ENCODE results near the gene AMH.
A peak's percentile ranks its signal among the peaks of the same experiment; 100 is the strongest.

AMH gene

GRCh38 chr19:2236314-2237050, 12.6 kb upstream of the AMH start, which contains the start of the genes PLEKHJ1 and SF3A2:
Gene PLEKHJ1, minus strand, starts transcription at chr19:2236329. Its CDS starts 81 bp downstream, at chr19:2236248.
Gene SF3A2, plus strand, starts transcription at chr19:2236824. Its CDS starts 6,595 bp downstream, at chr19:2243419.
- DNase-seq, result peak; percentile 31 to 76

- no peak for DNase-seq
Measured at GRCh38 chr19:2237051-2237868, 11.9 kb upstream of the AMH start.

- no peak for DNase-seq
Measured at GRCh38 chr19:2237869-2238153, 11.3 kb upstream of the AMH start.

DNA sequence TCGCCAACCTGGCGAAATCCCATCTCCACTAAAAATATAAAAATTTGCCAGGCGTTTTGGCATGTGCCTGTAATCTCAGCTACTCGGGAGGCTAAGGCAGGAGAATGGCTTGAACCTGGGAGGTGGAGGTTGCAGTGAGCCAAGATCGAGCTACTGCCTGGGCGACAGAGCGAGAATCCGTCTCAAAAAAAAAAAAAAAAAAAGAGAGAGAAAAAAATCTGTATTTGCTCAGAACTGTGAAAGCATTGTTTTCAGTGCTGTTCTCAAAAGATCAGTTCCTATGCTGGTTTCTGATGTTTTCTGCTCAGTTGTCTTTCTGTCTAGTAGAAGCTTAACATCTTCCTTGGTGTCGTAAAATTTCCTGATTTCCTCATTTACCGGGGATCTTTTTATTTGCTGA, 9.9 kb upstream of the AMH start:
- no peak for DNase-seq

- DNase-seq, result no peak
Measured at GRCh38 chr19:2239771-2240770, 9.1 kb upstream of the AMH start.

GRCh38 chr19:2240881-2241760, 8.0 kb upstream of the AMH start:
- no peak for DNase-seq

GRCh38 chr19:2242092-2242537, 7.0 kb upstream of the AMH start:
- DNase-seq, result no peak

DNA sequence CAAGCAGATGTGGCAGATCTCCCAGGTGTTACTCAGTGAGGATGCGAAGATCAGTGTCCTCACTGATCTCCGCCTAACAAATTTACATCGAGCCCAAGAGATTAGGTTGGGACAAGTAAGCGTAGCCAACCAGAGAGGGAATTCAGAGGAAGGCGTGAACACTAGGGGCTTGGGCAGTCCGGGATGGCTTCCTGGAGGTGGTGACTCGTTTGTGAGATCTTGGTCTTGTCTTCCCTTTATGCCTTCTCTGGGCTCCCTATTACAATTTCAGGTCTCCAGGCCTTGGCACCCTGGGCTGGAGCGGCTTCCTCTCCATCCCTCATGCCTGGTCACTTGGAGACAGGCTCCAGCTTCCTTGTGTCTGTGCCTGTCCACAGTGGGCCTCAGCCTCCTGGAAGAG, 6.3 kb upstream of the AMH start:
- DNase-seq, result no peak

DNA sequence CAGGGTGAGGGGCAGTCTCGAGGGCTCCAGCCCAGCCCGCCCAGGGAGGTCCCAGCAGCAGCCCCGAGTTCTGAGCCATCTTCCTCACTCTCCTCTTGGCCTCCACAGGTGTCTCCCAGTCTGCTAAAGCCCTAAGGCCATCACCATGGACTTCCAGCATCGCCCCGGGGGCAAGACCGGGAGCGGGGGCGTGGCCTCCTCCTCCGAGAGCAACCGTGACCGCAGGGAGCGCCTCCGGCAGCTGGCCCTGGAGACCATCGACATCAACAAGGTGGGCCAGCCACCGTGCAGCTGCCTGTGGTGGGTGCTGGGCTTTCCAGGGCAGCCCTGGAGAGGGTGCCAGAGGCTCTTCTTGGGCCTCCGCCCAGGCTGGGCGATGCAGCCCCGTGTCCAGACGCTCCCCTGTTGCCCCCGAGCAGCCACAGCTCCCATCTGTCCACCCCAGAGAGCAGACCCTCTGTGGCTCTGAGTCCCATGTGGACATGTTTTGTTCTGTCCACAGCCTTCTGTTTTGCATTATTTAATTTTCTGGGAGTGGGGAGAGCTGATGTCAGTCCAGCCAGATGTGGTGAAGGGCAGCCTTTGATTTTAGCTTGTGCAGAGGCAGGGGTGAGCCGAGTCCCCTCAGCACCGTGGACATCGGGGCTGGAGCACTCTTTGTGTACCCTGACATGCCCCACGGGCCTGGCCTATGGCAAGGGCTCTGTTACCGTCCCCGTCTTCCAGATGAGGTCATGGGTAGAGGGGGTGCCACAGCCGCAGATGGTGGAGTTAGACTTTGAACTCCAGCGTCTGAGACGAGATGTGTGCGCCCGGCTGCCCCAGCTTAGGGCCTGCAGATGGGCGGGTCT, 5.6 kb upstream of the AMH start:
- DNase-seq, result no peak

DNA sequence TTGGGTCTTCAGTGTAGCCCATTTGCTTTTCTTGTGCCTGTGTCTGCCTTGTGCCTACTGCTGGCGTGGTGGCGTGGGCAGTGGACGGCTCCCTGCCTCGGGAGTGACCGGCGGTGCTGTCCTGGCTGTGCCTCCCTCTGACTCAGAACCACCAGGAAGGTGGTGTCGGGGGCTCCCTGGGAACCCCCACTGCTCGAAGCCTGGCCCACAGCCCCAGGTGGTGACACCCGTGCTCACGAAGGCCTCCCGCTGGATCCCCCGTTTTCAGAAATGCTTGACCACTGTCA, 5.1 kb upstream of the AMH start:
- DNase-seq, result no peak

GRCh38 chr19:2244486-2244885, 4.6 kb upstream of the AMH start:
- DNase-seq, result no peak

DNA sequence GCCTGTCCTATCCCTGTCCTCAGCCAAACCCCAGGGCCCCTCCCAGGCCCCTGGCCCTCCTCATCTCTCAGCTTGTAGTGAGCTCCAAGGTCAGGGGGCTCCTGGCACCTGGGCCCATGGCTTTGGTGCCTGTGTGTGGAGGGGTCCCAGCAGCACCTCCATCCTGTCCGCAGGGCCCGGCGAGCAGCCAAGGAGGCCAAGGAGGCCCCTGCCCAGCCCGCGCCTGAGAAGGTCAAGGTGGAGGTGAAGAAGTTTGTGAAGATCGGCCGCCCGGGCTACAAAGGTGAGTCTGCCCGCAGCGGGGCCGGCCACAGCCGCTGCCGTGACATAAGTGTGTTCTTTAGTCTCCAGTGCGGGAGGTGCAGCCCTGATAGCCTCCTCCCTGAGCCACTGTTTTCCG, 3.9 kb upstream of the AMH start:
- DNase-seq, result no peak

DNA sequence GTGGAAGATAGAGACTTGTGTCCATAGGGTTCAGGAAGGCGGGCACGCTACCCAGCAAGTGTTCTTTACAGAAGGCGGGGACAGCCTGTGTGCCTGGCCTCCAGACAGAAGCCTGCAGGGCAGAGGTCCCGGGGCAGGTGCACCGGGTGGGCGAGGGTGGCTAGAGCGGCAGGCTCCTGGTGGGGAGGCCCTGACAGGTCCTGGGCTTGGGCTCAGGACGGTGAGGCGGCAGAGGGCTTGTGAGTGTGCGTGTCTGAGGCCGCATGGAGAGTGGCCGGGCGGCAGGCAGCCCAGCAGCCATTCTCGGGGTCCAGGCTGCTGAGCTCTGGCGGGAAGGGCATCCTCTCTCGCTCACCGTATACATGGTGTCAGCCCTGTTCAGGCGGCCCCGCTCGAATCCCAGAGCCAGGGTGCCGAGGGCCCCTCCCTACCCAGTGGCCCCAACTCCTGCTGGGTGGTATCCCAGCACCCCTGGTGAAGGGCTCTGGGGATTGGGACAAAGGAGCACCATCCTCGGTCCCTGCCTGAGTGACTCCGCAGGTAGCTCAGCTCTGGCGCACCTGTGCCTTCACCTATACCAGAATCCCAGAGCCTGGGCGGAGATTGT, 3.0 kb upstream of the AMH start:
- no peak for DNase-seq

- DNase-seq, result no peak
Measured at GRCh38 chr19:2246801-2247361, 2.2 kb upstream of the AMH start.

GRCh38 chr19:2247433-2248101, 1.6 kb upstream of the AMH start:
- no peak for DNase-seq

- no peak for DNase-seq
Measured at GRCh38 chr19:2248136-2249009, 750 bp upstream of the AMH start.

DNA sequence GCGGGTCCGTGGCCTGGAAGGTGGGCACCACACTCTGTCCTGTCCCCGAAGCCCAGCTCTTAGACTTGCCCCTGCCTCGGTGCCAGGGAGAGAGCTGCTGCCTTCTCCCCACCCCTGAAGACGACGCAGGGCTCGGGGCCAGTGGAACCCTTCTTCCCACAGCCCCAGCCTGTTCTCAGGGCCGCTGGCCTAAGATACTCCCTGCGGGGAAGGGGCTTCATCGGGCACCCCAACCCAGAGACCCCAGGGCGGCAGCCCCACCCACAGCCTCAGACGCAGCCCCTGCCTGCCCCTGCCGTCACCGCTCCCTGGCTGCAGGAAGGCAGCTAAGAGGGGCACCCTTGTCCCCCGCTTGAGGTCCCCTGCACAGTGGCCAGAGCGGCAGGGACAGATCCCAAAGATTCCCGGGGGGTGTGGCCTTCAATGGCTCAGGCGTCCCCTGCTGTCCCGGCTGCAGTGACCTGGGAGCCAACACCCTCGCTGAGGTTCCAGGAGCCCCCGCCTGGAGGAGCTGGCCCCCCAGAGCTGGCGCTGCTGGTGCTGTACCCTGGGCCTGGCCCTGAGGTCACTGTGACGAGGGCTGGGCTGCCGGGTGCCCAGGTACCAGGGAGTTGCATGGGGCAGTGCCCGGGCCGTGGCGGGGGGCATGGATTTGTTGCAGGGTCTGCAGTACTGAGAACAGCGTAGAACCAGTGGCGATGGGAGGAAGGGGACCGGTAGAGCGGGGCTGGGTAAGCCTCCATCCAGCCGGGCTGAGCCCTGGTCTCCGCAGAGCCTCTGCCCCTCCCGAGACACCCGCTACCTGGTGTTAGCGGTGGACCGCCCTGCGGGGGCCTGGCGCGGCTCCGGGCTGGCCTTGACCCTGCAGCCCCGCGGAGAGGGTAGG, 1.0 kb downstream of the AMH start:
- no peak for DNase-seq

GRCh38 chr19:2250766-2251105, 1.6 kb downstream of the AMH start:
- DNase-seq, result no peak
